Heart left ventricle (tissue), 13 donors: ENCODE measurements around the gene CAP1.

ENCODE experiments used
- CTCF ChIP-seq, 12 donors: fragments of 200-600 bp; sonication (generic) in 4 of 12; IDR thresholded peaks; one replicate each; pipeline versions ENCODE4 v1.5.0 to v1.8.0; 2018 to 2022; ENCODE audit warnings: antibody characterized with exemption in 12 of 12, mild to moderate bottlenecking in 5 of 12
- POLR2A ChIP-seq, 2 donors: fragments of 450-650 bp; IDR thresholded peaks; one replicate each; pipeline ENCODE4 v1.6.1; 2017; ENCODE audit warnings: antibody characterized with exemption in 2 of 2, mild to moderate bottlenecking in 2 of 2, moderate library complexity in 2 of 2
- donor health status: ischemic (EF 13 %, LVEDD 7.1; RV severe dilation, severe dysfunction).
- donor health status: DM: no; HTN: yes; CAD: no.
- donor health status: DM: no; HTN: no; CAD: no.
- donor health status: ischemic (EF 25% LVEDD 6.9; RV normal size, moderate dysfunction).
- donor health status: ischemic (EF 25% LVEDD 5.7; RV mildly dilated, moderate dysfunction).
- donor health status: ischemic (EF 35%, LVEDD 5.7; RV mildly dilated, moderate dysfunction).
- donor health status: nonischemic (EF 11% LVEDD 7.7; RV severe dilation, severe dysfunction).
- donor health status: DM: yes; HTN: yes; CAD: no.
- donor health status: PGD.
- donor health status: ischemic (EF 29% LVEDD 5.4; RV normal size, mild dysfunction).
- donor health status: nonischemic (EF 23%, LVEDD 6.1; RV moderate dilation, normal function).

- peak in 1 of 12 donors; percentile 0 for TF ChIP-seq CTCF (IDR thresholded peaks at IDR 0.05)
- TF ChIP-seq POLR2A (IDR thresholded peaks at IDR 0.05): peak; percentile 94 to 96
These were observed 595 bp upstream of the CAP1 start for GRCh38 chr1:40039757-40040510.
